ENCODE results near the gene TFF3.

DNA sequence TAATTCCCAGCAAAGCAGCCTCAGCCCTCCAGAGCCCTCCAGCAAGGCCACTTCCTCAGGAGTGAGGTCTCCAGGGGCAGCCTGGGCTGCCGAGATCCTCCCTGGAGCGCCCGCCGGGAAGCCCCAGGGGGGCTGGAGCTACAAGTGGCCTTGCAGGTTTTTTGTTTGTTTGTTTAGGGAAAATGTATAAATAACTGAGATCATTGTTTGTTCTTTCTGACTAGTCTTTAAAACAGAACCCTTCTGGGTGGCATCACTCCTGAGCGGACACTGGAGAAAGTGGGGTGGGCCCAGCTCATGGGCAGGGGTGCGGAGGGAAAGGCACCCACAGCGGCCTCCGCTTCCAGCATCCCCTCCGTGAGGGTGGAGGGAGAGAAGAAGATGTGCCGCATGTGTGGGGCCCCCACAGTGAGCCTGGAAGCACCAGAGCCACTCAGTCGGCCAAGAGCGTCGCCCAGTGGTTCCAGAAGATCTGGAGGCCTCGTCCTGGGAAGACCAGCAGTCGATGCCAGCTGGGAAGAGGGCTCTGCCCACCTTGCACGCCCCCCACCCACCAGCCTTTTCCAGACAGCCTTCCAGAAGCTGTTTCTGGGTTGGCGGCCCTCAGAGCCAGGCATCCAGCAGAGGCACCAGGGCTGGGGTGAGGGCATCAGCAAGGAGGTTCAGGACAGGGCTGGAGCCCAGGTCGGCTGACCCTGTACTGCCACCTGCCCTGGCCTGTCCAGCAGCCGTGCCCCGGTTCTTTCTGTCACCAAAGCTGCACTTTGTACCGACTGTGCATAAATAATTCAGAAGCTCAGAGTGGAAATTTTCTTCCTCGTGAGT is 34.6 kb downstream of the TFF3 start:
- TF ChIP-seq, protein P1, sequence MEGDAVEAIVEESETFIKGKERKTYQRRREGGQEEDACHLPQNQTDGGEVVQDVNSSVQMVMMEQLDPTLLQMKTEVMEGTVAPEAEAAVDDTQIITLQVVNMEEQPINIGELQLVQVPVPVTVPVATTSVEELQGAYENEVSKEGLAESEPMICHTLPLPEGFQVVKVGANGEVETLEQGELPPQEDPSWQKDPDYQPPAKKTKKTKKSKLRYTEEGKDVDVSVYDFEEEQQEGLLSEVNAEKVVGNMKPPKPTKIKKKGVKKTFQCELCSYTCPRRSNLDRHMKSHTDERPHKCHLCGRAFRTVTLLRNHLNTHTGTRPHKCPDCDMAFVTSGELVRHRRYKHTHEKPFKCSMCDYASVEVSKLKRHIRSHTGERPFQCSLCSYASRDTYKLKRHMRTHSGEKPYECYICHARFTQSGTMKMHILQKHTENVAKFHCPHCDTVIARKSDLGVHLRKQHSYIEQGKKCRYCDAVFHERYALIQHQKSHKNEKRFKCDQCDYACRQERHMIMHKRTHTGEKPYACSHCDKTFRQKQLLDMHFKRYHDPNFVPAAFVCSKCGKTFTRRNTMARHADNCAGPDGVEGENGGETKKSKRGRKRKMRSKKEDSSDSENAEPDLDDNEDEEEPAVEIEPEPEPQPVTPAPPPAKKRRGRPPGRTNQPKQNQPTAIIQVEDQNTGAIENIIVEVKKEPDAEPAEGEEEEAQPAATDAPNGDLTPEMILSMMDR (IDR thresholded peaks at IDR 0.05 in 2 of 3, conservative IDR thresholded peaks at IDR 0.05 in 1 of 3; ENCODE audit: control insufficient read depth in 2 of 3, extremely low read depth in 1 of 3, insufficient read depth in 1 of 3, low read depth in 3 of 3, low read length in 3 of 3), result no peak
- TF ChIP-seq, protein P2, sequence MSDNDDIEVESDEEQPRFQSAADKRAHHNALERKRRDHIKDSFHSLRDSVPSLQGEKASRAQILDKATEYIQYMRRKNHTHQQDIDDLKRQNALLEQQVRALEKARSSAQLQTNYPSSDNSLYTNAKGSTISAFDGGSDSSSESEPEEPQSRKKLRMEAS (IDR thresholded peaks at IDR 0.05; ENCODE audit: low read depth, low read length), result no peak
- TF ChIP-seq, protein P3, sequence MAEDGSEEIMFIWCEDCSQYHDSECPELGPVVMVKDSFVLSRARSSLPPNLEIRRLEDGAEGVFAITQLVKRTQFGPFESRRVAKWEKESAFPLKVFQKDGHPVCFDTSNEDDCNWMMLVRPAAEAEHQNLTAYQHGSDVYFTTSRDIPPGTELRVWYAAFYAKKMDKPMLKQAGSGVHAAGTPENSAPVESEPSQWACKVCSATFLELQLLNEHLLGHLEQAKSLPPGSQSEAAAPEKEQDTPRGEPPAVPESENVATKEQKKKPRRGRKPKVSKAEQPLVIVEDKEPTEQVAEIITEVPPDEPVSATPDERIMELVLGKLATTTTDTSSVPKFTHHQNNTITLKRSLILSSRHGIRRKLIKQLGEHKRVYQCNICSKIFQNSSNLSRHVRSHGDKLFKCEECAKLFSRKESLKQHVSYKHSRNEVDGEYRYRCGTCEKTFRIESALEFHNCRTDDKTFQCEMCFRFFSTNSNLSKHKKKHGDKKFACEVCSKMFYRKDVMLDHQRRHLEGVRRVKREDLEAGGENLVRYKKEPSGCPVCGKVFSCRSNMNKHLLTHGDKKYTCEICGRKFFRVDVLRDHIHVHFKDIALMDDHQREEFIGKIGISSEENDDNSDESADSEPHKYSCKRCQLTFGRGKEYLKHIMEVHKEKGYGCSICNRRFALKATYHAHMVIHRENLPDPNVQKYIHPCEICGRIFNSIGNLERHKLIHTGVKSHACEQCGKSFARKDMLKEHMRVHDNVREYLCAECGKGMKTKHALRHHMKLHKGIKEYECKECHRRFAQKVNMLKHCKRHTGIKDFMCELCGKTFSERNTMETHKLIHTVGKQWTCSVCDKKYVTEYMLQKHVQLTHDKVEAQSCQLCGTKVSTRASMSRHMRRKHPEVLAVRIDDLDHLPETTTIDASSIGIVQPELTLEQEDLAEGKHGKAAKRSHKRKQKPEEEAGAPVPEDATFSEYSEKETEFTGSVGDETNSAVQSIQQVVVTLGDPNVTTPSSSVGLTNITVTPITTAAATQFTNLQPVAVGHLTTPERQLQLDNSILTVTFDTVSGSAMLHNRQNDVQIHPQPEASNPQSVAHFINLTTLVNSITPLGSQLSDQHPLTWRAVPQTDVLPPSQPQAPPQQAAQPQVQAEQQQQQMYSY (CRISPR knock-in tag; IDR thresholded peaks at IDR 0.05), result no peak
- TF ChIP-seq, protein P4, sequence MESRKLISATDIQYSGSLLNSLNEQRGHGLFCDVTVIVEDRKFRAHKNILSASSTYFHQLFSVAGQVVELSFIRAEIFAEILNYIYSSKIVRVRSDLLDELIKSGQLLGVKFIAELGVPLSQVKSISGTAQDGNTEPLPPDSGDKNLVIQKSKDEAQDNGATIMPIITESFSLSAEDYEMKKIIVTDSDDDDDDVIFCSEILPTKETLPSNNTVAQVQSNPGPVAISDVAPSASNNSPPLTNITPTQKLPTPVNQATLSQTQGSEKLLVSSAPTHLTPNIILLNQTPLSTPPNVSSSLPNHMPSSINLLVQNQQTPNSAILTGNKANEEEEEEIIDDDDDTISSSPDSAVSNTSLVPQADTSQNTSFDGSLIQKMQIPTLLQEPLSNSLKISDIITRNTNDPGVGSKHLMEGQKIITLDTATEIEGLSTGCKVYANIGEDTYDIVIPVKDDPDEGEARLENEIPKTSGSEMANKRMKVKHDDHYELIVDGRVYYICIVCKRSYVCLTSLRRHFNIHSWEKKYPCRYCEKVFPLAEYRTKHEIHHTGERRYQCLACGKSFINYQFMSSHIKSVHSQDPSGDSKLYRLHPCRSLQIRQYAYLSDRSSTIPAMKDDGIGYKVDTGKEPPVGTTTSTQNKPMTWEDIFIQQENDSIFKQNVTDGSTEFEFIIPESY (IDR thresholded peaks at IDR 0.05), result no peak
- TF ChIP-seq POLR2A (IDR thresholded peaks at IDR 0.05; ENCODE audit: low read depth, low read length) (no peak), POLR2AphosphoS5 (IDR thresholded peaks at IDR 0.05; ENCODE audit: low read length) (no peak)
- TF ChIP-seq, protein P5, sequence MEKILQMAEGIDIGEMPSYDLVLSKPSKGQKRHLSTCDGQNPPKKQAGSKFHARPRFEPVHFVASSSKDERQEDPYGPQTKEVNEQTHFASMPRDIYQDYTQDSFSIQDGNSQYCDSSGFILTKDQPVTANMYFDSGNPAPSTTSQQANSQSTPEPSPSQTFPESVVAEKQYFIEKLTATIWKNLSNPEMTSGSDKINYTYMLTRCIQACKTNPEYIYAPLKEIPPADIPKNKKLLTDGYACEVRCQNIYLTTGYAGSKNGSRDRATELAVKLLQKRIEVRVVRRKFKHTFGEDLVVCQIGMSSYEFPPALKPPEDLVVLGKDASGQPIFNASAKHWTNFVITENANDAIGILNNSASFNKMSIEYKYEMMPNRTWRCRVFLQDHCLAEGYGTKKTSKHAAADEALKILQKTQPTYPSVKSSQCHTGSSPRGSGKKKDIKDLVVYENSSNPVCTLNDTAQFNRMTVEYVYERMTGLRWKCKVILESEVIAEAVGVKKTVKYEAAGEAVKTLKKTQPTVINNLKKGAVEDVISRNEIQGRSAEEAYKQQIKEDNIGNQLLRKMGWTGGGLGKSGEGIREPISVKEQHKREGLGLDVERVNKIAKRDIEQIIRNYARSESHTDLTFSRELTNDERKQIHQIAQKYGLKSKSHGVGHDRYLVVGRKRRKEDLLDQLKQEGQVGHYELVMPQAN (conservative IDR thresholded peaks at IDR 0.05), result no peak
- TF ChIP-seq, protein P6, sequence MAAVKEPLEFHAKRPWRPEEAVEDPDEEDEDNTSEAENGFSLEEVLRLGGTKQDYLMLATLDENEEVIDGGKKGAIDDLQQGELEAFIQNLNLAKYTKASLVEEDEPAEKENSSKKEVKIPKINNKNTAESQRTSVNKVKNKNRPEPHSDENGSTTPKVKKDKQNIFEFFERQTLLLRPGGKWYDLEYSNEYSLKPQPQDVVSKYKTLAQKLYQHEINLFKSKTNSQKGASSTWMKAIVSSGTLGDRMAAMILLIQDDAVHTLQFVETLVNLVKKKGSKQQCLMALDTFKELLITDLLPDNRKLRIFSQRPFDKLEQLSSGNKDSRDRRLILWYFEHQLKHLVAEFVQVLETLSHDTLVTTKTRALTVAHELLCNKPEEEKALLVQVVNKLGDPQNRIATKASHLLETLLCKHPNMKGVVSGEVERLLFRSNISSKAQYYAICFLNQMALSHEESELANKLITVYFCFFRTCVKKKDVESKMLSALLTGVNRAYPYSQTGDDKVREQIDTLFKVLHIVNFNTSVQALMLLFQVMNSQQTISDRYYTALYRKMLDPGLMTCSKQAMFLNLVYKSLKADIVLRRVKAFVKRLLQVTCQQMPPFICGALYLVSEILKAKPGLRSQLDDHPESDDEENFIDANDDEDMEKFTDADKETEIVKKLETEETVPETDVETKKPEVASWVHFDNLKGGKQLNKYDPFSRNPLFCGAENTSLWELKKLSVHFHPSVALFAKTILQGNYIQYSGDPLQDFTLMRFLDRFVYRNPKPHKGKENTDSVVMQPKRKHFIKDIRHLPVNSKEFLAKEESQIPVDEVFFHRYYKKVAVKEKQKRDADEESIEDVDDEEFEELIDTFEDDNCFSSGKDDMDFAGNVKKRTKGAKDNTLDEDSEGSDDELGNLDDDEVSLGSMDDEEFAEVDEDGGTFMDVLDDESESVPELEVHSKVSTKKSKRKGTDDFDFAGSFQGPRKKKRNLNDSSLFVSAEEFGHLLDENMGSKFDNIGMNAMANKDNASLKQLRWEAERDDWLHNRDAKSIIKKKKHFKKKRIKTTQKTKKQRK (IDR thresholded peaks at IDR 0.05; ENCODE audit: low read depth, low read length), result no peak
- TF ChIP-seq, protein P7, sequence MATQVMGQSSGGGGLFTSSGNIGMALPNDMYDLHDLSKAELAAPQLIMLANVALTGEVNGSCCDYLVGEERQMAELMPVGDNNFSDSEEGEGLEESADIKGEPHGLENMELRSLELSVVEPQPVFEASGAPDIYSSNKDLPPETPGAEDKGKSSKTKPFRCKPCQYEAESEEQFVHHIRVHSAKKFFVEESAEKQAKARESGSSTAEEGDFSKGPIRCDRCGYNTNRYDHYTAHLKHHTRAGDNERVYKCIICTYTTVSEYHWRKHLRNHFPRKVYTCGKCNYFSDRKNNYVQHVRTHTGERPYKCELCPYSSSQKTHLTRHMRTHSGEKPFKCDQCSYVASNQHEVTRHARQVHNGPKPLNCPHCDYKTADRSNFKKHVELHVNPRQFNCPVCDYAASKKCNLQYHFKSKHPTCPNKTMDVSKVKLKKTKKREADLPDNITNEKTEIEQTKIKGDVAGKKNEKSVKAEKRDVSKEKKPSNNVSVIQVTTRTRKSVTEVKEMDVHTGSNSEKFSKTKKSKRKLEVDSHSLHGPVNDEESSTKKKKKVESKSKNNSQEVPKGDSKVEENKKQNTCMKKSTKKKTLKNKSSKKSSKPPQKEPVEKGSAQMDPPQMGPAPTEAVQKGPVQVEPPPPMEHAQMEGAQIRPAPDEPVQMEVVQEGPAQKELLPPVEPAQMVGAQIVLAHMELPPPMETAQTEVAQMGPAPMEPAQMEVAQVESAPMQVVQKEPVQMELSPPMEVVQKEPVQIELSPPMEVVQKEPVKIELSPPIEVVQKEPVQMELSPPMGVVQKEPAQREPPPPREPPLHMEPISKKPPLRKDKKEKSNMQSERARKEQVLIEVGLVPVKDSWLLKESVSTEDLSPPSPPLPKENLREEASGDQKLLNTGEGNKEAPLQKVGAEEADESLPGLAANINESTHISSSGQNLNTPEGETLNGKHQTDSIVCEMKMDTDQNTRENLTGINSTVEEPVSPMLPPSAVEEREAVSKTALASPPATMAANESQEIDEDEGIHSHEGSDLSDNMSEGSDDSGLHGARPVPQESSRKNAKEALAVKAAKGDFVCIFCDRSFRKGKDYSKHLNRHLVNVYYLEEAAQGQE (IDR thresholded peaks at IDR 0.05; ENCODE audit: low read depth, low read length), result no peak

All from GM12878 (cell line).